A673 (cell line): ENCODE data around the gene MAP3K1. TPM values are rescaled to one million over a fixed set of nuclear protein-coding genes. Genes with fewer than 3 reads are reported as not detected.
"Not testable (repeated sequence)": the region's sequence is repeated elsewhere in the genome, so short reads cannot be mapped to it uniquely, and the experiment has no call there.

Experiments used
- BruUV-seq: library from RNA; stranded (reverse); fragments of 400-500 nt; replicated peaks from 2 replicates; lab custom pipeline; 2021; lab: Mats Ljungman, UMichigan
- CTCF ChIA-PET: fragments of 300-600 bp; sonication (Branson Sonifier 250); formaldehyde crosslinking; loops from one replicate; lab custom pipeline; 2022; ENCODE audit warnings: antibody characterized with exemption; lab: Charles Lee
- POLR2A ChIA-PET: fragments of 300-600 bp; sonication (Branson Sonifier 250); formaldehyde crosslinking; loops from one replicate; lab custom pipeline; 2022; ENCODE audit warnings: antibody characterized with exemption; ENCODE audit not compliant: low non-redundant PET; lab: Charles Lee
- DNase-seq: peaks from one replicate; pipeline ENCODE4 v3.0.0-alpha.2; 2015; ENCODE audit warnings: low spot score
- H3K27ac ChIP-seq: fragments of 200-600 bp; sonication (generic); 2 replicates; pipeline ENCODE4 v1.5.1; 2016; ENCODE audit warnings: mixed run types, low read depth, mild to moderate bottlenecking, mixed read lengths, antibody characterized with exemption, low read length; ENCODE audit not compliant: poor library complexity, severe bottlenecking
- H3K27me3 ChIP-seq: fragments of 200-600 bp; sonication (generic); replicated peaks from 2 replicates; pipeline ENCODE4 v1.6.1; 2017; ENCODE audit warnings: mixed run types, low read depth, mild to moderate bottlenecking, mixed read lengths, antibody characterized with exemption, low read length; ENCODE audit not compliant: insufficient read depth, poor library complexity
- H3K36me3 ChIP-seq: fragments of 200-600 bp; sonication (generic); 2 replicates; pipeline ENCODE4 v1.6.1; 2016; ENCODE audit warnings: mixed run types, mild to moderate bottlenecking, mixed read lengths, antibody characterized with exemption, low read length; ENCODE audit not compliant: insufficient read depth, poor library complexity, severe bottlenecking
- H3K4me1 ChIP-seq: fragments of 200-600 bp; sonication (generic); 2 replicates; pipeline ENCODE4 v1.6.1; 2017; ENCODE audit warnings: mixed run types, mild to moderate bottlenecking, mixed read lengths, antibody characterized with exemption, low read length; ENCODE audit not compliant: insufficient read depth, poor library complexity, severe bottlenecking
- H3K4me3 ChIP-seq: fragments of 200-600 bp; sonication (generic); 2 replicates; pipeline ENCODE4 v1.5.1; 2016; ENCODE audit warnings: low read depth, mixed run types, mild to moderate bottlenecking, mixed read lengths, low read length; ENCODE audit not compliant: poor library complexity, severe bottlenecking
- H3K9me3 ChIP-seq: fragments of 200-600 bp; sonication (generic); 2 replicates; pipeline ENCODE4 v1.6.1; 2016; ENCODE audit warnings: mixed run types, low read depth, mild to moderate bottlenecking, mixed read lengths, antibody characterized with exemption, low read length; ENCODE audit not compliant: poor library complexity, severe bottlenecking
- EZH2 ChIP-seq: fragments of 200-600 bp; sonication (generic); IDR thresholded peaks from 2 replicates; pipeline ENCODE4 v1.6.1; 2017; ENCODE audit warnings: borderline replicate concordance, low read depth, mild to moderate bottlenecking, mixed read lengths, antibody characterized with exemption, low read length; ENCODE audit not compliant: poor library complexity, severe bottlenecking
- intact Hi-C: fragments of 100-400 bp; cut with micrococcal nuclease; formaldehyde crosslinking; loops from one replicate; pipeline ENCODE4 v1.10.0; 2022; ENCODE audit not compliant: unreplicated experiment
- total RNA-seq: library from RNA; stranded (reverse); gene quantifications from 2 replicates; pipeline ENCODE4 v1.2.3, GENCODE V29; 2021
- TF ChIP-seq, protein P1 (sequence below): fragments of 300-800, 200-600 bp; sonication (generic); conservative IDR thresholded peaks from 2 replicates; pipeline ENCODE4 v1.5.1; 2017; ENCODE audit warnings: low read depth, mild to moderate bottlenecking, antibody characterized with exemption, low read length, moderate library complexity, mixed read lengths

Gene MAP3K1
- total RNA-seq, 1 experiment from 2014 or later, result 7.2 TPM

DNA sequence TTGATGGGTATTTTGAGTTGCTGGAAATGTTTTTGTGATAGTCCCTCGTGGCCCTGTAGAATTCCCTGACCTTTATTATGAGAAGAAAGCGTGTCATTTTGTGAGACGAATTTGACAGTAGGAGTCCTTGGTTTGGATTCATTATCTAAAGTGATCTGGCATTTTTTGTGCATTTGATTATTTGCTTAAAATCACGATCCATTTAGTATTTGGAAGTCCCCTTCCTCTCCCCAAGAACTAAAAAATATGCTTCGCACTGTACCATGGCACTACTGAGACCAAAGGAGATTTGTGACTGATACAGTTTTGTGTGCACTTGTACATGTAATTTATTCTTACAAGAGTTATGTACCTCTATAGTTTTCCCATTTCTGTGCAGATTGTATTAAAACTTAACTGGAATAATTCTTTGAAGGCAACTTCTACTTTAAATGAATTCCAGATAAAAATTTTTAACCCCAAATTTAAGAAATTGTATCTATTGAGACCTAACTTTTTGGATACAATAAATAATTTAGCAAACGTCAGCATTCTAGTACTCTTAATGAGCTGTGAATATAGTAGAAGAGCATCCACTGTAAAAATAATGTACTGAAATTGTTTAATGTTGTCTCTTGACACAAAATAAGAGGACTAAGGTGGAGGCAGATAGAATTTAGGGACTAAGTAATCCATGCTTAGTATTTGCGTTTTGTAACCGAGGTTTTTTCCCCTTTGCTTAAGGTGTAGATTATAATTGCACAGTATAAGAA is 2.1 kb downstream of the MAP3K1 start:
- no peak for DNase-seq
- CTCF ChIA-PET, result no interaction called here
- TF ChIP-seq EZH2, result no peak
- TF ChIP-seq, protein P1, sequence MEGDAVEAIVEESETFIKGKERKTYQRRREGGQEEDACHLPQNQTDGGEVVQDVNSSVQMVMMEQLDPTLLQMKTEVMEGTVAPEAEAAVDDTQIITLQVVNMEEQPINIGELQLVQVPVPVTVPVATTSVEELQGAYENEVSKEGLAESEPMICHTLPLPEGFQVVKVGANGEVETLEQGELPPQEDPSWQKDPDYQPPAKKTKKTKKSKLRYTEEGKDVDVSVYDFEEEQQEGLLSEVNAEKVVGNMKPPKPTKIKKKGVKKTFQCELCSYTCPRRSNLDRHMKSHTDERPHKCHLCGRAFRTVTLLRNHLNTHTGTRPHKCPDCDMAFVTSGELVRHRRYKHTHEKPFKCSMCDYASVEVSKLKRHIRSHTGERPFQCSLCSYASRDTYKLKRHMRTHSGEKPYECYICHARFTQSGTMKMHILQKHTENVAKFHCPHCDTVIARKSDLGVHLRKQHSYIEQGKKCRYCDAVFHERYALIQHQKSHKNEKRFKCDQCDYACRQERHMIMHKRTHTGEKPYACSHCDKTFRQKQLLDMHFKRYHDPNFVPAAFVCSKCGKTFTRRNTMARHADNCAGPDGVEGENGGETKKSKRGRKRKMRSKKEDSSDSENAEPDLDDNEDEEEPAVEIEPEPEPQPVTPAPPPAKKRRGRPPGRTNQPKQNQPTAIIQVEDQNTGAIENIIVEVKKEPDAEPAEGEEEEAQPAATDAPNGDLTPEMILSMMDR, result no peak
- POLR2A ChIA-PET, result no interaction called here
- Histone ChIP-seq H3K27ac (no peak overlapping the region), H3K4me3 (peak overlapping the region; percentile 92), H3K36me3 (no peaks in the 10 kb centered on the region), H3K4me1 (peaks cover 15% of the 10 kb centered on the region), H3K9me3 (no peaks in the 10 kb centered on the region), H3K27me3 (no peaks in the 10 kb centered on the region)
- intact Hi-C loops, result no loop called here
- TSS peak; percentile 26 for BruUV-seq

DNA sequence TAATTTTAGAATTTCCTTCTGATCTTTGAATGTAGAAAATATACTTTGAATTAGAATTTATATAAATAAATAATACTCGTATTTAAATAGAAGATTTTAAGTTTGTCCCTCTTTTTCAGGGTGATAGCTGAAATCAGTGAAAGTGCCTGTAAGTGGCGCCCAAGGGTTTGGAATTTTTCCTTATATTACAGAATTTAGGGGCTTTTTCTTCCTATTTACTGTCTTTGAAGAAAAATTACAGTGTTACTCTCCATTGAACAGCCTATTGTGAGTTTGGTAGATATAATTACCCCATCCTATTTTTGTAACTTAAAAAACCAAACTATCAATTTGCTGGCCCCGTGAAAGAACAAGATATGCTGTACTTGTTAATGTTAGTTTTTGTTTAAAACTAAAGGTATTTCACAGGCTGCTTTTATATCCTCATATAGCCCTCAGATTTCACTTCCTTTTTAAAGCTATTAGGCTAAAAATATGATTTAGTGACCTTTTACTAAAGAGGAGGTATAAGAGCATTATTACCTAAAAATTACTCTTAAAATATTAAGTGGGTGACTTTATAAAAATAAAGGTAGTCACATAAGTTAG is 3.2 kb downstream of the MAP3K1 start:
- no peak for TF ChIP-seq EZH2
- TF ChIP-seq, protein P1, result peak; percentile 47; the same call in 1 of the 2 replicates
- POLR2A ChIA-PET, result no interaction called here
- Histone ChIP-seq H3K36me3 (no peaks in the 10 kb centered on the region), H3K27me3 (no peaks in the 10 kb centered on the region), H3K4me3 (peak overlapping the region; percentile 20), H3K27ac (no peak overlapping the region), H3K9me3 (no peaks in the 10 kb centered on the region), H3K4me1 (peaks cover 15% of the 10 kb centered on the region)
- no TSS peak for BruUV-seq
- DNase-seq, result peak; percentile 29
- intact Hi-C loops, result no loop called here
- CTCF ChIA-PET, result interaction anchor here (0.6 kb wide), 1 partner anchor 411 kb away, joined by 6 read pairs; no protein-coding TSS in a partner anchor

DNA sequence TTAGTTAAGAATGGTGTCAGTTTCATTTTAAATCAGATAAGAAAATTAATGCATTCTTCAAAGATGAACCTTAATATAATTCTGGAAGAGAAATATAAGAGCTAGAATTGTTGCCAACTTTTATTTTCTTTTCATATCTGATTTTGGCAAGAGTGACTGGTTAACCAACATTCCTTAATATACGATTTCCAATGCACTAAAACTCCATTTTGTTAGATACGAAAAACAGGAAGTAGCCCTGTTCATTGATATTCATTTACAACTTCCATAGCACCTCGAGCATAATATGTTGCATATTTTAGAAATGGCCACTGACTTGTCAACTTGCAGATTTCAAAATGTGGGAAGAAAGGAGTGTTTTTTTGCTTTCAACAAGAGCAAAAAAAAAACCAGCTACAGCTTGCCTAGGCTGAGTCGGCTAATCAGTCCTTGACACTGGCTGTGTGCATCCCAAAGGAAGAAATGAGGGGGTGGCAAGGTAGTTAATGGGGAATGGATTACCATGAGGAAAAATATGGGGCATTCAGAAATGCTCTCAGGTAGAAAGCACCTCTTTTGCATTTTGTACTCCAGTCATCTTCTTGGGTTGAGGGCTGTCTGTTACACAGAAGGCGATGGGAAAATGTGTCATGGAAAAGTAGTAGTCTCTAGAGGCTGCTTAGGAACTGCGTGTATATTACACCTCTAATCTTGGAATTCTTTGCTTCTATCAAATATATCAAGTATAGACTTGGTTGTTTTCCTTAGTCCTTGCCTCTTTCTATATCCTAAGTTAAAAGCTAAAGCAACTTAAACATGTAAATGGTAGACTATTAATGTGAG is 3.9 kb downstream of the MAP3K1 start:
- Histone ChIP-seq H3K27me3 (no peaks in the 10 kb centered on the region), H3K9me3 (no peaks in the 10 kb centered on the region), H3K27ac (no peak overlapping the region), H3K36me3 (no peaks in the 10 kb centered on the region), H3K4me3 (peak overlapping the region; percentile 20), H3K4me1 (peaks cover 15% of the 10 kb centered on the region)
- ChIA-PET POLR2A (no interaction called here), CTCF (interaction anchor here (0.6 kb wide), 1 partner anchor 661 kb away, joined by 3 read pairs; no protein-coding TSS in a partner anchor)
- peak; percentile 9 for DNase-seq
- TF ChIP-seq, protein P1, result no peak
- no peak for TF ChIP-seq EZH2
- intact Hi-C loops, result no loop called here
- BruUV-seq, result no TSS peak

DNA sequence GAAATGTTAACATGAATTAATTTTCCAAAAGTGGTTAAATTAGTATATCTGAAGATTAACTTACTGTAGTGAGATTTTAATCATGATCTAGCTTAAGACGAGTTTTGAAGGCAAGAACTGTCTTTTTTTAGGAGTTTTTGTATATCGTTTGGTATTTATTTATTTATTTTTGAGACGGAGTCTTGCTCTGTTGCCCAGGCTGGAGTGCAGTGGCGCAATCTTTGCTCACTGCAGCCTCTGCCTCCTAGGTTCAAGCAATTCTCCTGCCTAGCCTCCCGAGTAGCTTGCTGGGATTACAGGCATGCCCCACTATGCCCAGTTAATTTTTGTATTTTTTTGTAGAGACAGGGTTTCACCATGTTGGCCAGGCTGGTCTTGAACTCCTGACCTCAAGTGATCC is 6.5 kb downstream of the MAP3K1 start:
- H3K4me1 ChIP-seq, result peaks cover 12% of the 10 kb centered on the region
- BruUV-seq, H3K9me3 ChIP-seq, POLR2A ChIA-PET, intact Hi-C loops, H3K27ac ChIP-seq, DNase-seq, H3K4me3 ChIP-seq, H3K27me3 ChIP-seq, CTCF ChIA-PET, H3K36me3 ChIP-seq: not testable (repeated sequence)
